Measurements from ENCODE around the gene NINJ1. TPM values are rescaled to one million over a fixed set of nuclear protein-coding genes. Genes with fewer than 3 reads are reported as not detected.

Gene NINJ1
- total and polyA plus RNA-seq, 12 donors = 35.5 to 77.1 (median 41.3) TPM

DNA sequence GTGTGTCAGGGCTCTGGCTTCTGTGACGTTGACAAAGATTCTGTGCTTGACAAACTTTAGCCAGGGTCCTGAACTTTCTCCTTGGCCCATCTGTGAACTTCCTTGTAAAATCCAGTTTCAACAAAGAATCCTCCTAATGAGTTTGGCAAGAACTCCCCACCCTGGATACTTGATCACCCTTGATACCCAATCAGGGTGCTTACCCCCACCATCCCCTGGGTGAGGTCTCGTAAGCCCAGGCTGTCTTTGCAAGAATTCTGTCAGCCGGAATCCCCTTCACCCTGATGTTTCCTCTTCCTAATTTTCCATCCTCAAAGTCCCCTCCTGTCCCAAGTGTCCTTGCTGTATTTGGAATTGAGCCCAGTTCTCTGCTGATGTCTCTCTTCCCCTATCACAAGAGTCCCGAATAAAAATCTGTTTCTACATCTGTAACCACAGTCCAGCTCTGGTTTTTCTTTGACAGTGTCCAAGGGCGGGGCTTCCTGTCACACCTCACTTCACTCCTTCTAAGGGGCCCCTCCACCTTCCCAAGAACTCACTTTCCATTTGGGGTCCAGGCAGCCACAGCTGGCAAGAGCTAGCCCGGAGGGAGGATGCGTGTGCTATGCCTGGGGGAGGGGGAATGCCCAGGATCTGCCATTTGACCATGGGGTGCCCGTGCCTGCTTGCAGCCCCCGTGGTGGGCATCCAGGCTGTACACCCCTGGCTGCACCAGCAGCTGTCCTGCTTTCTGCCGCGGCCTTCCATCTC is 40.7 kb downstream of the NINJ1 start:
- DNase-seq (no peak), ATAC-seq (no peak)
- 33 to 44% methylated on average over 11 of the region's 11 CpGs for WGBS, 2 donors
- H3K4me1 ChIP-seq = peaks cover 17 to 50% (median 43%) of the 10 kb centered on the region in 9 donors
- no peaks in the 10 kb centered on the region for H3K36me3 ChIP-seq
- H3K27me3 ChIP-seq = no peaks in the 10 kb centered on the region
- no peak overlapping the region for H3K4me3 ChIP-seq
- peaks cover 0 to 18% (median 4%) of the 10 kb centered on the region in 11 donors for H3K9me3 ChIP-seq
- intact Hi-C loops (cut with DNase I) = loop anchor here in 1 of 10 donors (10.0 kb wide), 1 partner anchor 89 kb away; no protein-coding TSS in a partner anchor
- H3K27ac ChIP-seq = peak overlapping the region in 9 of 10 donors; percentile 39 to 99 (median 94)
- TF ChIP-seq, protein P1, sequence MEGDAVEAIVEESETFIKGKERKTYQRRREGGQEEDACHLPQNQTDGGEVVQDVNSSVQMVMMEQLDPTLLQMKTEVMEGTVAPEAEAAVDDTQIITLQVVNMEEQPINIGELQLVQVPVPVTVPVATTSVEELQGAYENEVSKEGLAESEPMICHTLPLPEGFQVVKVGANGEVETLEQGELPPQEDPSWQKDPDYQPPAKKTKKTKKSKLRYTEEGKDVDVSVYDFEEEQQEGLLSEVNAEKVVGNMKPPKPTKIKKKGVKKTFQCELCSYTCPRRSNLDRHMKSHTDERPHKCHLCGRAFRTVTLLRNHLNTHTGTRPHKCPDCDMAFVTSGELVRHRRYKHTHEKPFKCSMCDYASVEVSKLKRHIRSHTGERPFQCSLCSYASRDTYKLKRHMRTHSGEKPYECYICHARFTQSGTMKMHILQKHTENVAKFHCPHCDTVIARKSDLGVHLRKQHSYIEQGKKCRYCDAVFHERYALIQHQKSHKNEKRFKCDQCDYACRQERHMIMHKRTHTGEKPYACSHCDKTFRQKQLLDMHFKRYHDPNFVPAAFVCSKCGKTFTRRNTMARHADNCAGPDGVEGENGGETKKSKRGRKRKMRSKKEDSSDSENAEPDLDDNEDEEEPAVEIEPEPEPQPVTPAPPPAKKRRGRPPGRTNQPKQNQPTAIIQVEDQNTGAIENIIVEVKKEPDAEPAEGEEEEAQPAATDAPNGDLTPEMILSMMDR (IDR thresholded peaks at IDR 0.05) = no peak

- H3K36me3 ChIP-seq = no peaks in the 10 kb centered on the region
- peaks cover 9 to 41% (median 36%) of the 10 kb centered on the region in 9 donors for H3K4me1 ChIP-seq
- intact Hi-C loops (cut with DNase I) = loop anchor here in 1 of 10 donors (10.0 kb wide), 1 partner anchor 88 kb away; no protein-coding TSS in a partner anchor
- no peak for ATAC-seq
- WGBS, 2 donors = 82 to 90% methylated on average over 7 of the region's 7 CpGs
- TF ChIP-seq, protein P1 (IDR thresholded peaks at IDR 0.05) = no peak
- DNase-seq = no peak
- H3K27ac ChIP-seq = peak overlapping the region in 9 of 10 donors; percentile 39 to 99 (median 94)
- peaks cover 0 to 18% (median 4%) of the 10 kb centered on the region in 11 donors for H3K9me3 ChIP-seq
- H3K4me3 ChIP-seq = no peak overlapping the region
- H3K27me3 ChIP-seq = no peaks in the 10 kb centered on the region
Measured at GRCh38 chr9:93092251-93092991, 41.6 kb downstream of the NINJ1 start.

DNA sequence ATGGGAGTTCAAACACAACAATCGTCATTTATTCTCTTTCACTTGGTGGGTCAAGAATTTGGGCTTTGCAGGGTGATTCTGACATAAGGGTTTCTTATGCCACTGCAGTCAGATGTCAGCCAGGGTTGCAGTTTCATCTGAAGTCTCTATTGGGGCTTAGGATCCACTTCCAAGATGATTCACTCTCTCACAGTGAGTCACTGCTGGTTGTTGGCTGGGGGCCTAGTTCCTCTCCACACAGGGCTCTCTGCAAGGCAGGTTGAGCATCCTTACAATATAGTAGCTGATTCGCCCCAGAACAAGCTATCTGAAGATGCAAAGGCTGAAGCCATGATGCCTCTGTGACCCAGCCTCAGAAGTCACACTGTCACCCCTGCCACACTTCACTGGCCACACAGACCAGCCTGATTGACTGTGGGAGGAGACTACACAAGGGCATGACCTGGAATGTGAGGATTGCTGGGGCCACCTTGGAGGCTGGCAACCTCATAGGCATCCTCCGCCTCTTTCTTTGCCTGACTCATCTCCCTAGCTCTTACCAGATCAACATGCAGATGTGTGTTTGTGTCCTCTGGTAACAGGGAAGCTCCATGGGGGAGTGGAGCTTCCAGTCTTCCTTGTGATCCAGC is 42.5 kb downstream of the NINJ1 start:
- Histone ChIP-seq H3K4me1 (peaks cover 5 to 33% (median 27%) of the 10 kb centered on the region in 9 donors), H3K4me3 (no peak overlapping the region), H3K27me3 (no peaks in the 10 kb centered on the region), H3K9me3 (peaks cover 0 to 18% (median 4%) of the 10 kb centered on the region in 11 donors), H3K36me3 (no peaks in the 10 kb centered on the region), H3K27ac (no peak overlapping the region)
- DNase-seq = no peak
- ATAC-seq = no peak
- intact Hi-C loops (cut with DNase I) = loop anchor here in 1 of 10 donors (10.0 kb wide), 1 partner anchor 87 kb away; no protein-coding TSS in a partner anchor
- TF ChIP-seq, protein P1 (IDR thresholded peaks at IDR 0.05) = no peak
- 79 to 83% methylated on average over 3 of the region's 3 CpGs for WGBS, 2 donors

DNA sequence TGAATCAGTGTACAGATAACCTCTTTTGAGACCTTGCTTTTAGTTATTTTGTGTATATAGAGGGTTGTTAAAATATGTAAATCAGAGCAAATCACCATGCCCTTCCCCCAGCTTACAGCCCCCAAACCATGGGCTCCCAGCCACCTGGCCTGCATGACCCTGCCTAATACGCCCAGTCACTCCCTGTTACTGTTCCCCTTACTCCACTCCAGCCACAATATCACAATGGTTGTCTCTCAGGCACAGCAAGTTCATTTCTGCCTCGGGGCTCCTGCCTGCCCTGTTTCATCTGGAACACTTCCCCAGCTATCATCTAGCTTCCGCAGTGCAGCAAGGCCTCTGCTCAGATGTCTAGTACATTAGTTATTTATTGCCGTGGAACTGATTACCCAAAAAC is 43.0 kb downstream of the NINJ1 start:
- ATAC-seq = no peak

More for the DNA sequence above, 43.0 kb downstream of the NINJ1 start:
- intact Hi-C loops (cut with DNase I) = loop anchor here in 1 of 10 donors (10.0 kb wide), 1 partner anchor 86 kb away; no protein-coding TSS in a partner anchor
- no peak overlapping the region for H3K4me3 ChIP-seq
- TF ChIP-seq, protein P1 (IDR thresholded peaks at IDR 0.05) = no peak
- H3K9me3 ChIP-seq = peaks cover 0 to 18% (median 4%) of the 10 kb centered on the region in 11 donors
- H3K36me3 ChIP-seq = no peaks in the 10 kb centered on the region
- no peak for DNase-seq
- 87 to 93% methylated on average over 4 of the region's 4 CpGs for WGBS, 2 donors
- H3K27me3 ChIP-seq = no peaks in the 10 kb centered on the region
- peaks cover 5 to 32% (median 23%) of the 10 kb centered on the region in 9 donors for H3K4me1 ChIP-seq
- H3K27ac ChIP-seq = no peak overlapping the region

Measured in heart right ventricle (tissue), 16 donors.